HG02588 (cell line): Measurements from ENCODE around the gene SOCS3.
"Not testable (repeated sequence)": the region's sequence is repeated elsewhere in the genome, so short reads cannot be mapped to it uniquely, and the experiment has no call there.

Experiments
- ATAC-seq: cut with Tn5 transposase; IDR thresholded peaks from one replicate; pipeline ENCODE4 v1.9.1; 2021; ENCODE audit warnings: mild to moderate bottlenecking, moderate library complexity; ENCODE audit not compliant: unreplicated experiment

Gene SOCS3

GRCh38 chr17:78335209-78335608 is 24.7 kb downstream of the SOCS3 start:
- no peak for ATAC-seq

- ATAC-seq, result no peak
These were observed 26.9 kb downstream of the SOCS3 start for GRCh38 chr17:78332991-78333390.

- ATAC-seq, result not testable (repeated sequence)
These were observed 28.5 kb downstream of the SOCS3 start for GRCh38 chr17:78331355-78331754.

GRCh38 chr17:78330570-78331224 is 29.2 kb downstream of the SOCS3 start:
- no peak for ATAC-seq

- no peak for ATAC-seq
These were observed 30.4 kb downstream of the SOCS3 start for GRCh38 chr17:78329263-78330059.

- ATAC-seq, result no peak
These were observed 32.0 kb downstream of the SOCS3 start for GRCh38 chr17:78327880-78328279.

- no peak for ATAC-seq
These were observed 34.7 kb downstream of the SOCS3 start for GRCh38 chr17:78325076-78325687.

GRCh38 chr17:78324391-78325075 is 35.3 kb downstream of the SOCS3 start:
- ATAC-seq, result no peak

- ATAC-seq, result no peak
These were observed 36.0 kb downstream of the SOCS3 start for GRCh38 chr17:78323826-78324390.

GRCh38 chr17:78322858-78323455 is 36.9 kb downstream of the SOCS3 start:
- ATAC-seq, result no peak

- ATAC-seq, result no peak
These were observed 37.5 kb downstream of the SOCS3 start for GRCh38 chr17:78322327-78322857.

GRCh38 chr17:78318843-78319242 is 41.0 kb downstream of the SOCS3 start:
- no peak for ATAC-seq

GRCh38 chr17:78318407-78318806 is 41.5 kb downstream of the SOCS3 start:
- ATAC-seq, result no peak

- ATAC-seq, result no peak
These were observed 42.0 kb downstream of the SOCS3 start for GRCh38 chr17:78317794-78318400.

GRCh38 chr17:78316867-78317789 is 42.7 kb downstream of the SOCS3 start:
- no peak for ATAC-seq

- no peak for ATAC-seq
These were observed 43.6 kb downstream of the SOCS3 start for GRCh38 chr17:78316115-78316866.

GRCh38 chr17:78315355-78316114 is 44.3 kb downstream of the SOCS3 start:
- ATAC-seq, result no peak
